ENCODE data around the gene GALNT5. TPM values are rescaled to one million over a fixed set of nuclear protein-coding genes. Genes with fewer than 3 reads are reported as not detected.
"Not testable (repeated sequence)": the region's sequence is repeated elsewhere in the genome, so short reads cannot be mapped to it uniquely, and the experiment has no call there.

GALNT5 gene
- total RNA-seq, 1 experiment from 2014 or later, result 0.07 TPM

DNA sequence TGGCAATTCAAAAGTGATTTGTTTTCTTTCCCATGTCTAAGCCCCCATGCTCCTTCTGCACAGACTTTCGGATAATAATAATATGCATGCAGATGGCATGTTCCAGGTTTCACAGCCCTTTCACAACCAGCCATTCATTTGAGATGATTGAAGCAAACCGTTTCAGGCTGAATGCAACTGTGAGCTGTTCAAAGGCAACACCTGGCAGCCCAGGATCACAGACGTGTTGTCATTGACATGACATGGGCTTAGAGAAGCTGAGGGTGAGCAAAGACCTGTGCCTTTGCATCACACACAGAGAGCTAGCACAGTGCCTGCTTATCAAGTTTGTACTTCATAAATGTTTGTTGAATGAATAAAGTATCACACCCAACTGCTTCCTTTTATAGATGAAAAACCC lies 80.5 kb downstream of the GALNT5 start:
- DNase-seq, result no peak

DNA sequence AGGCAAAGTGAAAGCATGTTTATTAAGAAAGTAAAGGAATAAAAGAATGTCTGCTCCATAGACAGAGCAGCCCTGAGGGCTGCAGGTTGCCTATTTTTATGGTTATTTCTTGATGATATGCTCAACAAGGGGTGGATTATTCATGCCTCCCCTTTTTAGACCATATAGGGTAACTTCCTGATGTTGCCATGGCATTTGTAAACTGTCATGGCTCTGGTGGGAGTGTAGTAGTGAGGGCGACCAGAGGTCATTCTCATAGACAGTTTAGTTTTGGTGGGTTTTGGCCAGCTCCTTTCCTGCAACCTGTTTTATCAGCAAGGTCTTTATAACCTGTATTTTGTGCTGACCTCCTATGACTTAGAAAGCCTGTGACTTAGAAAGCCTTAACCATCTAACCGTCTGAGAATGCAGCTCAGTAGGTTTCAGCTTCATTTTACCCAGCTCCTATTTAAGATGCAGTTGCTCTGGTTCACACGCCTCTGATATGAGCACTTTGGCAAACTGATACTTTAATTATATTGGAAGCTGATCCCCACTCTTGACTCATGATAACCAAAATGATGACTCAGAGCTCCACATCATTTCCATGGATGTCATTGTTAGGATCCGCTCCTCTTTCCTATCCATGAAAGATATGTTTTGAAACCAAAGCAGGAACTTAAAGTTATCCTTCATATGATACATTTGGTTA lies 82.6 kb downstream of the GALNT5 start:
- no peak for DNase-seq
- H3K27me3 ChIP-seq (ENCODE audit: control insufficient read depth, insufficient read depth, low read length), result no peaks in the 10 kb centered on the region
- H3K36me3 ChIP-seq (replicated peaks; ENCODE audit: control insufficient read depth, insufficient read depth, low read length), result no peaks in the 10 kb centered on the region
- H3K4me3 ChIP-seq (ENCODE audit: insufficient read depth, low read depth, low read length), result no peak overlapping the region

More for the DNA sequence above, 80.5 kb downstream of the GALNT5 start:
- Histone ChIP-seq H3K27me3 (ENCODE audit: control insufficient read depth, insufficient read depth, low read length) (no peaks in the 10 kb centered on the region), H3K36me3 (replicated peaks; ENCODE audit: control insufficient read depth, insufficient read depth, low read length) (no peaks in the 10 kb centered on the region), H3K4me3 (ENCODE audit: insufficient read depth, low read depth, low read length) (no peak overlapping the region)

DNA sequence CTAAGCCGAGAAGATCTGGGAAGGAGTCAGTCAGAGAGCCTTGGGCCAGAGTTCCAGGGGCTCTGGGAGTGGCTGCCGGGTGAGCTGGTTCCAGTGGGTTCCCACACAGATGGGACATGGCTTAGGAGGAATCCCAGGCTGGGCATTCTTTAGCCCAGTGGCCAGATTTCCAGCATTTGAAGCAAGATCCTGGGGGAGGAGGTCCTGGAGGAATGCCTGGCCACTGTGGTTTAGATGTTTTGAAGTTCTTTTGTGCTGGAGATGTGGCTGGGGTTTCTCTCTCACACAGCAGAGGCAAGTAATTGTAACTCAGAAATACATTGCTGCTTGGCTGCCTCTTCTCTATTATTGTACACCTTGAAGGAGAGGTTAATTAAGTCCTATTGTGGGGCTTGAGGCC lies 83.9 kb downstream of the GALNT5 start:
- not testable (repeated sequence) for DNase-seq; H3K27me3 ChIP-seq (ENCODE audit: control insufficient read depth, insufficient read depth, low read length); H3K36me3 ChIP-seq (replicated peaks; ENCODE audit: control insufficient read depth, insufficient read depth, low read length); H3K4me3 ChIP-seq (ENCODE audit: insufficient read depth, low read depth, low read length)

DNA sequence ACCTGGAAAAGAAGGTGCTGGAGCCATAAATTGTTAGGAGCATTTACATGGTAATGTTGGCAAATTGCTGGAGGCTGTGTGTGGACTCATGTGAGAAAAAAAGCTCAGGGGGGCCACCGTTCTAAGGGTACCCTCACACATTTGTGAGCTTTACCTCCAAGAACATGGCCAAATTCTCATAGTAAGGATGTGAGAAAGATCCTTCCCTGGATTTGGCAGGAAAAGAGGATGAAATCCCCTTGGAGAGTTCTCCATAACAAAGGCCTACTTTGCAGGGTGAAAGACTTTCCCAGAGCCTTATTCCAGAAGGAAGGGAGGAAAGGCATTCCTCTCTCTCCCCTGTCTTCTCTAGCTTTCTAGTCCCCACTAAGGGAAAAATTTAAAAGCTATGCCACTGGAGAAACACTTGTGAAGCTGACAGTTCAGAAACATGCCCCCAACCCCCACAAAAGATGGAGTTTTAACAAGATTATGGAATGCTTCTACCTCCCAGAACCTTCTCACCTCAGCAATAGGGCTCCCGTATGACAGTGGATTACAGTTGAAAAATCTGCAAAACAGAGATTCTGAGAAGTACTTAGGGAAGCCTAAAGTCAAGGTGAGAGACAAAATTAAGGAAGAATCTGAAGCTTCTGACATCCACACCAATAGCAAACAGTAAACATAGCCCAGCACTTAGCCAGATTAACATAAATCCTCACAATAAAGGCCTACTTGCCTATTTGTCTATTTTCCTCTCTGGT lies 88.3 kb downstream of the GALNT5 start:
- no peaks in the 10 kb centered on the region for H3K27me3 ChIP-seq (ENCODE audit: control insufficient read depth, insufficient read depth, low read length)
- no peak overlapping the region for H3K4me3 ChIP-seq (ENCODE audit: insufficient read depth, low read depth, low read length)
- peak; percentile 5 for DNase-seq
- H3K36me3 ChIP-seq (replicated peaks; ENCODE audit: control insufficient read depth, insufficient read depth, low read length), result no peaks in the 10 kb centered on the region

DNA sequence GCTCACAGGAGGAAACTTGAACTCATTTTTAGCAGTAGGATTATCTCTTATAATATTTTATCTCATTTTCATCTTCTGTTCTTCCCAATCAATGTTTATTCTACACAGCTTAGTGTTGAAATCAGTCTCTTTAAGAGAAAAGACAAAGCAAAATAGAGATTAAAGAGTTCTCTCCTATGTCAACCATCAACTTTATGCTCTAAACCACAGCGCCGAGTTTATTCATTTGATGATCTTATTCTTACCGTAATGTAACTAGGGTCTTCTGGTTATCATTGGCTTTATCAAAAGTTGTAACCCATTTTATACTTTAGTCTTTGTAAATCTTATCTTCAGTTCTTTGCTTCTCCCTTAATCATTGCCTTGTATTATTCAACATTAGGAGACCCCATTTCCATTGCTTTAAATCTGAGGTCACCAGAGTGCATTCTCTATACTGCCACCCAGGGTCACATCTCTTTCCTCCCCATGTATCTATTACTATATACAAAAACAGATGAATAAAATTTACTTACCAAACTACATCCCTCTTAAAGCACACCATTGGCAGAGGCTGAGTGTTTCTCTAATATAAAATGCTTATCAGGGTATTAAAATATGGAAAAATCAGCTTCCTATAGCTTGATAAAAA lies 90.9 kb downstream of the GALNT5 start:
- no peak for DNase-seq
- Histone ChIP-seq H3K36me3 (replicated peaks; ENCODE audit: control insufficient read depth, insufficient read depth, low read length) (no peaks in the 10 kb centered on the region), H3K4me3 (ENCODE audit: insufficient read depth, low read depth, low read length) (no peak overlapping the region), H3K27me3 (ENCODE audit: control insufficient read depth, insufficient read depth, low read length) (no peaks in the 10 kb centered on the region)

DNA sequence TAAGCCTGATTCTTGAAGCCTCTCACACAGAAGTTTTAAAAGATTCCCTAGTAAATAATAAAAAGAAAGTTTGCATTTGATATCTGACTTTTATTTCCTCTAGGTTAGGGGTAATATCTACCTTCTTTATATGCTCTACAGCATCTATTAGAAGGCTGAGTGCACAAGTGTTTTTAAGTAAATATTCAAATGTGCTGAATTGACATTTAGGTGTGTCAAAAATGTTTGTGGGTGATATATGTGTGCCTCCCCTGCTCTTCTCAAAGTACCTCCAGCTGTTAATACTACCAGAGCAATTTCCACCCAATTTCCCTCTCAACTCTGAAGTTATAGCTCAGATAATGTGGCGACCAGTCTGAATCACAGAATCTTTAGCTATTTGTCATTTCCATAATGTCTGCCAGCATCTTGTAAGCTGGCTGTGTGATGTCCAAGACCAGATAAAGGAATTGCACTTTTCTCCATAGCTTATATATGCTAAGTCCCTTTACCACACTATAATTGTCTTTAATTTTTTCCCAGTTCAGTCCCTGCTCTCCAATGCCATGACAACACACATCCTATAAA lies 92.5 kb downstream of the GALNT5 start:
- no peaks in the 10 kb centered on the region for H3K27me3 ChIP-seq (ENCODE audit: control insufficient read depth, insufficient read depth, low read length)
- DNase-seq, result no peak
- H3K36me3 ChIP-seq (replicated peaks; ENCODE audit: control insufficient read depth, insufficient read depth, low read length), result no peaks in the 10 kb centered on the region
- H3K4me3 ChIP-seq (ENCODE audit: insufficient read depth, low read depth, low read length), result no peak overlapping the region

DNA sequence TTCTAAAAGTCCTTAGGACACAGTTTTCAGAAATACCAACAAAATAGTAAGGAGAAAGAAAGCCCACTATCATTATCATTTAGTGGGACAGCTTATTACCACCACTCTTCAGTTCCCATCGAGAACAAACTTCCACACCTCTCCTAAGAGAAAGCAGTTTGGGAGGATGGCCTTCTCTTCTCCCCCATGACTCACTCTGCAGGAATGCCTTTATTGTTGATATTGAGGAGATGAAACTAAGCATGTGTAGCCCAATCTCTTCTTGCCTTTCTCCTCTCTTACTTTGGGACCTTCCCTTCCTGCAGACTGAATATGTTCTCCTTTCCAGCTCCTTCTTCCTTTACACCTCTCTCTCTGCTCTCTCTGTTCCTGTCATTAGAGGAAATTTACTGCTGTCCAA lies 98.1 kb downstream of the GALNT5 start:
- Histone ChIP-seq H3K27me3 (ENCODE audit: control insufficient read depth, insufficient read depth, low read length) (no peaks in the 10 kb centered on the region), H3K36me3 (replicated peaks; ENCODE audit: control insufficient read depth, insufficient read depth, low read length) (no peaks in the 10 kb centered on the region), H3K4me3 (ENCODE audit: insufficient read depth, low read depth, low read length) (no peak overlapping the region)
- DNase-seq, result peak; percentile 11

DNA sequence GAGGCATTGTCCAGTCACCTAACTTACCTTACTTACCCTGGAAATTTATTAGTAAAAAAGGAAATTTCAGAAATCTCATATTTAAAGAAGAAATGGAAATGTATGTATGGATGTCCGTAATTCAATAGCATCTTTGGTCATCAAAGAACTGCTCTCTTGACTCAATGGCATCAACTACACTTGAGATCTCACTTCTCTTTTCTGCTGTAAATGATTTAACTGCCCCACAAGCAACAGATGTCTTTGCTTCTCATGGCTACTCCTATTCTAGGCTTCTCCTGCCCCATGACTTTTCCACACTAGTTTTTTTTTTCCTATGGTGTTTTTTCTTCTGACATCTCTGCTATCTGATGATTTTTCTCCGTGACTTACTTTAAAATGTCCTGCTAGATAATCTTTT lies 102.1 kb downstream of the GALNT5 start:
- Histone ChIP-seq H3K4me3 (ENCODE audit: insufficient read depth, low read depth, low read length) (no peak overlapping the region), H3K36me3 (replicated peaks; ENCODE audit: control insufficient read depth, insufficient read depth, low read length) (no peaks in the 10 kb centered on the region), H3K27me3 (ENCODE audit: control insufficient read depth, insufficient read depth, low read length) (no peaks in the 10 kb centered on the region)
- no peak for DNase-seq

DNA sequence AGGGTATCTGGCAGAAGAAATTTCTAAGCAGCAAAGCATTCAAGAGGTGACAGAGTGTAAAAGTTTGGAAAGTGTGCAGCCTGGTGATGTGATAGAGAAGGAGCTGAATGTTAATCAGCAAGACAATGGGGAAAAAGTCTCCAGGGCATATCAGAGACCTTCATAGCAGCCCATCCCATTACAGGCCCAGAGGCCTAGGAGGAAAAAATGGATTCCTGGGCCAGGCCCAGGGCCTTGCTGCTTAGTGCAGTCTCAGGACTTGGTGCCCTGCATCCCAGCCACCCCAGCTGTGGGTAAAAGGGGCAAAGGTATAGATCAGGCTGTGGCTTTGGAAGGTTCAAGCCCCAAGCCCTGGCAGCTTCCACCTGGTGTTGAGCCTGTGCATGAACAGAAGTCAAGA lies 104.0 kb downstream of the GALNT5 start:
- no peak for DNase-seq
- no peaks in the 10 kb centered on the region for H3K36me3 ChIP-seq (replicated peaks; ENCODE audit: control insufficient read depth, insufficient read depth, low read length)
- H3K27me3 ChIP-seq (ENCODE audit: control insufficient read depth, insufficient read depth, low read length), result no peaks in the 10 kb centered on the region
- H3K4me3 ChIP-seq (ENCODE audit: insufficient read depth, low read depth, low read length), result no peak overlapping the region

DNA sequence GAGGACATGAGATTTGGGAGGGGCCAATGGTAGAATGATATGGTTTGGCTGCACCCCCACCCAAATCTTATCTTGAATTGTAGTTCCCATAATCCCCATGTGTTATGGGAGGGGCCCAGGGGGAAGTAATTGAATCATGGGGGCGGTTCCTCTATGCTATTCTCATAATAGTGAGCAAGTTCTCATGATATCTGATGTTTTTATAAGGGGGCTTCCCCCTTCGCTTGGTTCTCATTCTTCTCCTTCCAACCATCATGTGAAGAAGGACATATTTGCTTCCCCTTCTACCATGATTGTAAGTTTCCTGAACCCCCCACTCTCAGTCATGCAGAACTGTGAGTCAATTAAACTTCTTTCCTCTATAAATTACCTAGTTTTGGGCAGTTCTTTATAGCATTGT lies 105.1 kb downstream of the GALNT5 start:
- no peak for DNase-seq
- Histone ChIP-seq H3K36me3 (replicated peaks; ENCODE audit: control insufficient read depth, insufficient read depth, low read length) (no peaks in the 10 kb centered on the region), H3K4me3 (ENCODE audit: insufficient read depth, low read depth, low read length) (no peak overlapping the region), H3K27me3 (ENCODE audit: control insufficient read depth, insufficient read depth, low read length) (no peaks in the 10 kb centered on the region)

DNA sequence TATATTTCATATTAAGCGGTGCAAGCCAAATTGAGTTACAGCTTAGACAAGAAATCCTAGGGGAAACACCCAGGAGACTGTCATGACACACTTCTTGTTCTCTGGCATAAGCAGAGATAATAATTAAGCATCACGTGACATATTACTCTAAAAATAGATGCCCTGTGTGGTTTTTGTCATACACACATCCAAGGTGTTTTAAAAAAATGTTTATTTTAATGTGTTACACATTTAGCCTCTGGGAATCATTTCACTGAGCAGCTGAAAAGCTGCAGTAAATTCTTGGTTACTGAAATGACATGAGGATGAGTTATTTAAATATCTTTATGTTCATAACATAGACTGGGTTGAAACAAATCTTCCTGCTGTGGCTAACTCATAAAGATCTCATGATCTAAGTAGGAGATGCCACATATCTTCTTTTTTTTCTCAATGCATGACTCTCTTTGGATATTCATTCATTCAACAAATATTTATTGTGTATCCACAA lies 106.2 kb downstream of the GALNT5 start:
- H3K27me3 ChIP-seq (ENCODE audit: control insufficient read depth, insufficient read depth, low read length), result no peaks in the 10 kb centered on the region
- no peak for DNase-seq

More for the DNA sequence above, 106.2 kb downstream of the GALNT5 start:
- Histone ChIP-seq H3K36me3 (replicated peaks; ENCODE audit: control insufficient read depth, insufficient read depth, low read length) (no peaks in the 10 kb centered on the region), H3K4me3 (ENCODE audit: insufficient read depth, low read depth, low read length) (no peak overlapping the region)

Other genes with a start within 250 kb of the GALNT5 start
- gene ERMN, start 68.1 kb downstream of the GALNT5 start, total RNA-seq (2014; rRNA removed; shearing (Covaris generic)), result 0.04 and 0.31 TPM in 2 replicates
- gene CYTIP, start 186.4 kb downstream of the GALNT5 start, total RNA-seq (2014; rRNA removed; shearing (Covaris generic)), result 0.87 TPM in 1 of 2 replicates, not detected in the other